ENCODE measurements around the gene PLXNA2.
A peak's percentile ranks its signal among the peaks of the same experiment; 100 is the strongest.

Gene PLXNA2

GRCh38 chr1:208198236-208198635 is 45.9 kb downstream of the PLXNA2 start:
- Mint-ChIP-seq H3K27ac (no peak overlapping the region), H3K36me3 (no peaks in the 10 kb centered on the region), H3K4me1 (no peaks in the 10 kb centered on the region), H3K4me3 (no peak overlapping the region), H3K9me3 (no peaks in the 10 kb centered on the region)
- DNase-seq (ENCODE audit: low spot score in 2 of 2), result no peak
- ATAC-seq, result no peak

- ATAC-seq (no peak), DNase-seq (ENCODE audit: low spot score in 2 of 2) (no peak)
- Mint-ChIP-seq H3K36me3 (no peaks in the 10 kb centered on the region), H3K4me1 (no peaks in the 10 kb centered on the region), H3K4me3 (no peak overlapping the region), H3K9me3 (no peaks in the 10 kb centered on the region), H3K27ac (no peak overlapping the region)
Observed at GRCh38 chr1:208194944-208195343, 49.2 kb downstream of the PLXNA2 start.

GRCh38 chr1:208192995-208193394 is 51.2 kb downstream of the PLXNA2 start:
- no peaks in the 10 kb centered on the region for H3K36me3 Mint-ChIP-seq
- DNase-seq (ENCODE audit: low spot score in 2 of 2), result no peak
- H3K4me3 Mint-ChIP-seq, result no peak overlapping the region
- no peaks in the 10 kb centered on the region for H3K9me3 Mint-ChIP-seq
- no peak for ATAC-seq
- no peak overlapping the region for H3K27ac Mint-ChIP-seq
- H3K4me1 Mint-ChIP-seq, result peaks cover 11% of the 10 kb centered on the region

- peaks cover 11% of the 10 kb centered on the region for H3K4me1 Mint-ChIP-seq
- H3K4me3 Mint-ChIP-seq, result no peak overlapping the region
- H3K27ac Mint-ChIP-seq, result no peak overlapping the region
- DNase-seq (ENCODE audit: low spot score in 2 of 2) (no peak), ATAC-seq (no peak)
- no peaks in the 10 kb centered on the region for H3K9me3 Mint-ChIP-seq
- no peaks in the 10 kb centered on the region for H3K36me3 Mint-ChIP-seq
Observed at GRCh38 chr1:208190784-208191183, 53.4 kb downstream of the PLXNA2 start.

GRCh38 chr1:208189716-208190115 is 54.5 kb downstream of the PLXNA2 start:
- DNase-seq (ENCODE audit: low spot score in 2 of 2) (no peak), ATAC-seq (no peak)
- no peaks in the 10 kb centered on the region for H3K36me3 Mint-ChIP-seq
- no peaks in the 10 kb centered on the region for H3K9me3 Mint-ChIP-seq
- H3K4me3 Mint-ChIP-seq, result no peak overlapping the region
- H3K27ac Mint-ChIP-seq, result no peak overlapping the region
- peaks cover 11% of the 10 kb centered on the region for H3K4me1 Mint-ChIP-seq

GRCh38 chr1:208189183-208189582 is 55.0 kb downstream of the PLXNA2 start:
- no peak for DNase-seq (ENCODE audit: low spot score in 2 of 2)
- H3K36me3 Mint-ChIP-seq, result no peaks in the 10 kb centered on the region

GRCh38 chr1:208188607-208189006 is 55.6 kb downstream of the PLXNA2 start:
- H3K27ac Mint-ChIP-seq, result no peak overlapping the region
- H3K9me3 Mint-ChIP-seq, result no peaks in the 10 kb centered on the region
- H3K4me1 Mint-ChIP-seq, result peaks cover 11% of the 10 kb centered on the region
- H3K36me3 Mint-ChIP-seq, result no peaks in the 10 kb centered on the region
- ATAC-seq (no peak), DNase-seq (ENCODE audit: low spot score in 2 of 2) (no peak)
- no peak overlapping the region for H3K4me3 Mint-ChIP-seq

More at GRCh38 chr1:208189183-208189582, 55.0 kb downstream of the PLXNA2 start:
- no peak overlapping the region for H3K27ac Mint-ChIP-seq
- ATAC-seq, result peak; percentile 76
- H3K4me1 Mint-ChIP-seq, result peaks cover 11% of the 10 kb centered on the region
- H3K4me3 Mint-ChIP-seq, result no peak overlapping the region
- no peaks in the 10 kb centered on the region for H3K9me3 Mint-ChIP-seq

DNA sequence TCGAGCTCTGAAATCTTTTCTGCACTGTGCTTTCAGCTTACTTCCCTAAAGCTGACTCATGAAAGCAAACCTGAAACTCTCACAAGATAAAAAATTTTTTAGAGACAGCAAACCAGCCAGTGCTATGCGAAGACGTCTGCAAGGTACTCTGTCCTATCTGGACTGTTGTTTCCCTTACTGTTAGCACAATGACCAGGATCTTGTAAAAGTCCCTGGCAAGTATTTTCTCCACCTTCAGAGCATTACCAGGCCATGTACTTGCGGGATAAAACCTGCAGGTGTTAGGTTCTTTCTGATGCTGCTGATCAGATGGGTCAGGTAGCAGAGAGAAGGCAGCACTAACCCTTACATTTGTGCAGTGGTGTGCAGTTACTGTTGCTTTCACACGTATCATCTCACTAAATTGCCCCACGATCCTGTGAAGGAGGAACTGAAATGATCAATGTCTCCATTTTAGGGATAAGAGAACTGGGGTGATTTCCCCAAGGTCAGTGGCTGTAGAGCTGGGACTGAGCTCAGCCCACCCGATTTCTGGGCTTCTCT is 56.6 kb downstream of the PLXNA2 start:
- Mint-ChIP-seq H3K4me1 (peaks cover 11% of the 10 kb centered on the region), H3K27ac (no peak overlapping the region), H3K36me3 (no peaks in the 10 kb centered on the region), H3K4me3 (no peak overlapping the region), H3K9me3 (no peaks in the 10 kb centered on the region)
- ATAC-seq, result no peak
- DNase-seq (ENCODE audit: low spot score in 2 of 2), result no peak

GRCh38 chr1:208185801-208186231 is 58.4 kb downstream of the PLXNA2 start:
- Mint-ChIP-seq H3K4me1 (peaks cover 11% of the 10 kb centered on the region), H3K27ac (no peak overlapping the region), H3K4me3 (no peak overlapping the region), H3K36me3 (no peaks in the 10 kb centered on the region), H3K9me3 (no peaks in the 10 kb centered on the region)
- DNase-seq (ENCODE audit: low spot score in 2 of 2) (no peak), ATAC-seq (no peak)

DNA sequence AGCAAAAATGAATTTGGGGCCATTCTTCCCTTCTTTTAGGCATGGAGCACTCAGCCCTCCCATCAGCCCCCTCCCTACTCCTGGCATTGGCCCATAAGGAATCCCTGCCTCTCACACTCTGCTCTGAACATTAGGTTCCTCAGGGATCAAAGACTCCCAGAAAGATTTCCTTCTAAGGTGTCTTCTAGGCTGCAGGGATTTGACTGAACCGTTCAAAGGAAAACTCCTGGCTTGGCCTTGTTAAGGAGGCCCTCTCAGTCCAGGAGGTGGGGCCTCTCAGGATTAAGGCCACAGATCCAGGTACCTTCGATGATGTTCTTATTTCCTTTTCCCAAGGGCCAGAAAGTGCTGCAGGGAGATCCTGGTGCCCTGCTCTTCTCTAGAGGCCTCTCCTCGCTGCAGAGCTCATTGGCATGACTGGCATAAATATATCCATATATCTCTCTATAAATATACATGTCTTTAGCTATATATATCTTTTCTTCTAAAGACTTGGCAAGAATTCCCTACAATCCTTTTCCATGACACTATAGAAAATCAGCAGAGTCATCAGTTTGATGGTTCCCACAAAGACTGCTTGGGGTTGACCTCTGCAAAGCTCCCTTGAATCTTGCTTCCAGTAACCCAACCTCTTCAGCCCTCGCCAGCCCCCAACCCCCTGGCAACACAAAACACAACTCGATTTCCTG is 59.1 kb downstream of the PLXNA2 start:
- H3K36me3 Mint-ChIP-seq, result no peaks in the 10 kb centered on the region
- no peak overlapping the region for H3K4me3 Mint-ChIP-seq
- H3K4me1 Mint-ChIP-seq, result peaks cover 11% of the 10 kb centered on the region
- ATAC-seq (no peak), DNase-seq (ENCODE audit: low spot score in 2 of 2) (no peak)
- H3K27ac Mint-ChIP-seq, result no peak overlapping the region
- H3K9me3 Mint-ChIP-seq, result no peaks in the 10 kb centered on the region

DNA sequence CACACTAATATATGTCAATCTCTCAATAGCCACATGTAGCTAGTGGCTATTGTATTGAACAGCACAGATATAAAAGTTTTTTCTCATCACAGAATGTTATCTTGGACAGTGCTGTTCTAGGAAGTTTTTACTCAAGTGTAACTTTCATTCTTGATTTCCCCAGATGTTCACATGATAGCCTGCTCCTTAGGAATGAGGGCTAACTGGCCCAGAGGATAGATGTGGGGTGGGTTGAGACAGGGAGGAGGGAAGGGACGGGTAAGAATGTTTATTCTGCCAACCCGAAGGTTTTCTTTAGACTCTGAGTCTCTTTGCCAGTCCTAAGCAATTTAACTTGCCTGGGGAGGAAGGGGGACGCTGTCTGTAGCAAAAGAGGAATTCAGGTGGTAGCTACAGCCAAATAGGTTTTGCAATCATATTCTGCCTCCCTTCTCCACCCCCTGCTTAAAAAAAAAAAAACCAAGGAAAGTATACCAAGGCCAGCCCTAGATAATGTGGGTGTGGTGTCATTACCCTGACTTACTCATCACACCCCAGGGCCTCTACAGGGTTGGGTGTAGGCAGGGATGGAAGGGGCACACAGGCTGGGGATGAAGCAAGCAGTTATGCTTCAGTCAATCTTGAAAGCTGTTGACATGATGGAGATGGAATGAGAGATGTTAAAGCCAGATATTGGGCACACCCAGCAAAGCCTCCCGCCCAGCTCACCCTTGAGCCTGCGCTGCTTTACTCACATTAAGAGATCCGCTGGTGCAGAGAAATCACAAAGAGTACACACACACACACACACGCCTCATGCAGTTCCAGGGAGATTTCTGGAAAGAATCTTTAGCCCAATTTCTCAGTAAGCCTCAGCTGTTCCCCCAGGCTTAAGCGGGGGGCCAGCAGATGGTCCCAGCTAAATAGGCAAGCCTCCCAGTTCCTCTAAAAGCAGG is 59.9 kb downstream of the PLXNA2 start:
- no peaks in the 10 kb centered on the region for H3K36me3 Mint-ChIP-seq
- DNase-seq (ENCODE audit: low spot score in 2 of 2) (no peak), ATAC-seq (peak; percentile 65)
- H3K4me3 Mint-ChIP-seq, result no peak overlapping the region
- peaks cover 6% of the 10 kb centered on the region for H3K4me1 Mint-ChIP-seq
- H3K9me3 Mint-ChIP-seq, result no peaks in the 10 kb centered on the region
- no peak overlapping the region for H3K27ac Mint-ChIP-seq

DNA sequence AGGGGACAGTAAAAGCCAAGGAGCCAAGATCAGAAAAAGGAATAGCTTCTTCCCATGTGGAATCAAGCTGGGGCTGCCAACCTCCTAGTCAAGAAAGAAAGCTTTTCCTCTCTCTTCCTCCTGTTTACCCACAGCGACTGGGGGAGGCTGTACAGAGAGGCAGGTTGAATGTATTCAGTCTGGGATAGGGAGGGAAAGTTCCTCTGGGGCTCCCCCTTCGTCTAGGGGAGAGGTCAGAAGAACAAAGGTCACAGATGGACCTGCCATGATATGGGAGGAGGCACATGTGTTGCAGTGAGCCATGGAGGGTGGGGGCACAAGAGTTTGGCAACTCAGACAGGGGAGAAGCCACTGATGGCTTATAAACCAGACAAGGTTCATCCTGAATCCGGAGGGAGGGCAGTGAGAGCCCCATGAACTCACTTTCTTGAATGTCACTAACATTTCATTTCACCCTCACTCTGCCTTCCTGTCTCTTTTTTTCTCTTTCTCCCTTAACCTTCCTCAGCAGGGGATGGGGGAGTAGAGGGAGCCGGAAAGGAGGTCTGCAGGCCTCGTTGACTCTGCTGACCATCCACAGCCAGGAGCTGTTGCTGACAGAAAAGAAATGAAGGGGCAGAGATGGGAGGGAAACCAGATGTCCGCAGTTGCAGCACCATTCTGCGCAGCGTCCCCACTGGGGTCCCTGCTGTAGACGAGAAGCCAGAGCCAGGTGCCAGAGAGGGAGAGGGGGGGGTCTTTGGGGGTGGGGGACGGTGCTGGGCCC is 61.1 kb downstream of the PLXNA2 start:
- DNase-seq (ENCODE audit: low spot score in 2 of 2), result no peak
- Mint-ChIP-seq H3K9me3 (no peaks in the 10 kb centered on the region), H3K4me3 (no peak overlapping the region), H3K4me1 (no peaks in the 10 kb centered on the region), H3K27ac (no peak overlapping the region), H3K36me3 (no peaks in the 10 kb centered on the region)
- no peak for ATAC-seq

GRCh38 chr1:208181364-208181763 is 62.8 kb downstream of the PLXNA2 start:
- Mint-ChIP-seq H3K4me3 (no peak overlapping the region), H3K36me3 (no peaks in the 10 kb centered on the region), H3K4me1 (no peaks in the 10 kb centered on the region), H3K9me3 (no peaks in the 10 kb centered on the region), H3K27ac (no peak overlapping the region)
- no peak for DNase-seq (ENCODE audit: low spot score in 2 of 2)
- ATAC-seq, result no peak

GRCh38 chr1:208180421-208180820 is 63.8 kb downstream of the PLXNA2 start:
- H3K4me1 Mint-ChIP-seq, result no peaks in the 10 kb centered on the region
- H3K4me3 Mint-ChIP-seq, result no peak overlapping the region
- ATAC-seq (no peak), DNase-seq (ENCODE audit: low spot score in 2 of 2) (no peak)
- H3K27ac Mint-ChIP-seq, result no peak overlapping the region
- H3K36me3 Mint-ChIP-seq, result no peaks in the 10 kb centered on the region
- no peaks in the 10 kb centered on the region for H3K9me3 Mint-ChIP-seq

DNA sequence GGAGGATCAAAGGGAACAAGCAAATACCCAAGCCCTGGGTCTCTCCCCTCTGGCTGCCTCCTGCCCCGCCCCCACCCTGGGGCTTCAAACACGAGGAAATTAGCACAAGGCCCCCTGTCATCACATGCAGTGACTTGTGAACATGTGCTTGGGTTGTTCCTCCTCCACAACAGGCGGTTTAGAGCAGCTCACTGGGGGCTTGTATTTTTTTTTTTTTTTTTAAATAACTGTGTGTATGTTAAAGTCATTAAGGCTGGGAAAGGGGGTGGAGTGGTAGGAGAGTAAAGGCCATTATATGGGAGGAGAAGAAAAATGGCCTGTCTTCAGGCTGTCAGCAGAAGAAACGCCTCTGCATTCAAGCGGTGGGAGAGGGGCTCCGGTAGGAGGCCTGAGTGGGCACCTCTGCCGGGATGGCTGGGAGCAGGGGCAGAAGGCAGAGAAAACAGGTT is 64.2 kb downstream of the PLXNA2 start:
- H3K36me3 Mint-ChIP-seq, result no peaks in the 10 kb centered on the region
- no peak overlapping the region for H3K4me3 Mint-ChIP-seq
- H3K4me1 Mint-ChIP-seq, result no peaks in the 10 kb centered on the region
- DNase-seq (ENCODE audit: low spot score in 2 of 2) (no peak), ATAC-seq (no peak)
- no peak overlapping the region for H3K27ac Mint-ChIP-seq
- H3K9me3 Mint-ChIP-seq, result no peaks in the 10 kb centered on the region

Data from stimulated activated effector memory CD8-positive, alpha-beta T cell treated with anti-CD3 and anti-CD28 coated beads, Interleukin-12 subunit alpha, Interleukin-12 subunit beta, amount 100 ng/mL, for 72 hours (primary cell).